Measurements from ENCODE around the gene TYSND1.
"Not testable (repeated sequence)": the region's sequence is repeated elsewhere in the genome, so short reads cannot be mapped to it uniquely, and the experiment has no call there.

TYSND1 gene

DNA sequence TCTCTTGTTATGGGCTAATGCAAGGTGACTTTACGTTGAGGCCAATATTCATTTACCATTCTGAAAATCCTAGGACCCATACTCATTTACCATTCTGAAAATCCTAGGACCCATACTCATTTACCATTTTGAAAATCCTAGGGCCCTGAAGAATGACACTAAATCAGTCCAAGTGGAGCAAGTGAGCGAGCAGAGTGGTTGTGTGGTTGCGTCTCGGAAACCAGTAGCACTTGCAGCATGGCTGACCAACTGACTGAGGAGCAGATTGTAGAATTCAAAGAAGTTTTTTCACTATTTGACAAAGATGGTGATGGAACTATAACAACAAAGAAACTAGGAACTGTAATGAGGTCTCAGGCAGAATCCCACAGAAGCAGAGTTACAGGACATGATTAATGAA is 16.9 kb upstream of the TYSND1 start:
- DNase-seq: no peak

DNA sequence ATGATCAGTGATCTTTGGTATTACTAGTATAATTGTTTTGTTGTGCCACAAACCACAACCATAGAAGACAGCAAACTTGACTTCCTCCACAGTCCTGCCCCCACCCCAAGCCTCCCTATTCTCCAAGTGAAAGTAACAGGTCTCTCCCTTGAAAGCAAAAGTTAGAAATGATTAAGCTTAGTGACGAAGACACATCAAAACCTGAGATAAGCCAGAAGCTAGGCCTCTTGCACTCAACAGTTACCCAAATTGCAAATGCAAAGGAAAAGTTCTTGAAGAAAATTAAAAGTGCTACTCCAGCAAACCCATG is 16.3 kb upstream of the TYSND1 start:
- DNase-seq: no peak

DNA sequence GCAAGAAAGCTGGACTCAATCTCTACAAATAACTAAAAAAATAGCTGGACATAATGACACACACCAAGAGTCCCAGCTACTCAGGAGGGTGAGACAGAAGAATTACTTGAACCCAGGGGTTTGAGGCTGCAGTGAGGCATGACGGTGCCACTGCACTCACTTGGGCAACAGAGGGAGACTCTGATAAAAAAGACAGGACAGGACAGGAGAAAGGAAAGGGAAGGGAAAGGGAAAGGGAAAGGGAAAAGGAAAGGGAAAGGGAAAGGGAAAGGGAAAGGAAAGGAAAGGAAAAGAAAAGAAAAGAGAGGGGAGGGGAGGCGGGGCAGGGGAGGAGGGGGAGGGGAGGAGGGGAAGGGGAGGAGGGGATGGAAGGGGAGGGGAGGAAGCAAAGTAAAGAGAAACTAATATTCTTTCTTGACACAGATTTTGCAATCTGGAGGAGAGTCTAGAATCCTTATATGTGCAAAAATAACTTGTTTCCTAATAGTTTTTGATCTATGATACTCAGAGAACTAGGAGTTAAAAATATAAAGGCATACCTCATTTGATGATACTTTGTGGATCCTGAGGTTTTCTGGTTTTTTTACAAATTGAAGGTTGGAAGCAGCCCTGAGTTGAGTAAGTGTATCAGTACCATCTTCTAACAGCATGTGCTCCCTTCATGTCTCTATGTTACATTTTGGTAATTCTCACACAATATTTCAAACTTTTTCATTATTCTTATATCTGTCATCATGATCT is 15.8 kb upstream of the TYSND1 start:
- DNase-seq: no peak

DNA sequence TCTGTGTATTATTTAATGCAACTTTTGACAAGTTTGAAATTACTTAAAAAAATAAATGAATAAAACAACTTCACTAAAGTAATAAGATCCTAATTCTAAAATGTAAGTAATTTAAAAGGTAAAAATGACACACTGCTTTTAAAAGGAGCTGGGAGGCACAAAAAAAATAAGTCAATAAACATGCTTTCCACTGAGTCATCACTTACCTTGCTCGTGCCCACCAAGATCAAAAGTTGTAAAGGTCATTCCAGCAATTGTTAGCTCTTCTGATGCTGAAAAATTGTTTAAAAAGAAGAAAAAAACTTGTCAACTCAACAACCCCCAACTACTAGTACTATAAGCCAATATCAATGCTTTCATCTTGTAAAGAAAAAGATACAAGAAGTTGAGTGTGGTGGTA is 14.3 kb upstream of the TYSND1 start:
- DNase-seq: no peak

DNA sequence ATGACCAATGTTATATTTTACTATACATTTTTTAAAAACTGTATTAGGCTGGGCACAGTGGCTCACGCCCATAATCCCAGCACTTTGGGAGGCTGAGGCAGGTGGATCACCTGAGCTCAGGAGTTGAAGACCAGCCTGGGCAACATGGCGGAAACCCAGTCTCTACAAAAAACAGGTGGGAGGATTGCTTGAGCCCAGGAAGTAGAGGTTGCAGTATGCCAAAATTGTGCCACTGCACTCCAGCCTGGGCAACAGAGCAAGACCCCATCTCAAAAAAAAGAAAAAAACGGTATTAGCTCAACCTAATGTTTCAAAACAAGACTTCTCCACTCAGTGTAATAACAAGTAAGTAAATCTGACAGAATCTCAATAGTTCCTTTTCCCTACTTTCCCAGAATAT is 12.9 kb upstream of the TYSND1 start:
- DNase-seq: not testable (repeated sequence)

DNA sequence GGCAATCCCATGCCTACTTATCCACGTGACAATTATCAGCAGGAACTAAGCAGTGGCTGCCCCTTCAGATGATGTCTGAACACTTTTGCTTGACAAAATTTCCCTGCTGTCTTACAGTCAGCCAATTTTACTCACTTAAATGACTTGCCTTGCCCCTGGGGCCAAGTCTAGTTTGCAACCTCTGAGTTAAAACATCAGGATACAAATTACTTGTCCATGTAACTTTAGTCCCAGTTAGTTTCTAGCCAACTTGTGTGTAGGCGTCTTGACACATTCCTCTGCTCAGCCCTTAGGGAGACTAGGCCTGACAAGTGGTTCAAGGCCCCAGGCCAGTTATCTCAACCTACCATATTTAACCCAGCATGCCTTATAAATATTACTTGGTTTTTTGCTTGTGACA is 11.6 kb upstream of the TYSND1 start:
- no peak for DNase-seq

DNA sequence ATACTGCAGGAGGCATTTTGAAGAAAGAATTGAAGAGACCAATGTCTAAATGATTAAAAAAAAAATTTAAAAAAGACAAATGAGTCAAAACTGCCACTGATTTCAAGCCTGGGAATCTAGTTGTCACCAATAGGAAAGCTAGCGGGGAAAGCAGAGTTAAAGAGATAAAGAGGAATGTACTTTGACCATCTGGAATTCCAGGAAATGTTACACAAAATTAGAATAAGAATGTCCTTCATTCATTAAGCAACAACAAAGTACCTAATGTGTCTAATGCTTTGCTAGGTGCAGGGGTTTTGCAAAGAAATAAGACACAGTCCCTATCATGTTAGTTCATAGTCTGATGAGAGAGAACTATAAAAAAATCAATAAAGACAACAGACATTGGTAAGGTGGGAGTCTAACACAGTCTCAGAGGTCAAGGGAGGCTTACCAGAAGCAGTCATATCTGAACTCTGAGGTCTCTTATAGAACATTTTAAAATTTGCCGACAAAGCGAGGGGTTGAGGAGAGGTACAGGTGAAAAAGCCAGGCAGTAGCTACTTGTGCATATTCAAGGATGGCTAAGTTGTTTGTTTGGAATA is 8.8 kb upstream of the TYSND1 start:
- no peak for DNase-seq

DNA sequence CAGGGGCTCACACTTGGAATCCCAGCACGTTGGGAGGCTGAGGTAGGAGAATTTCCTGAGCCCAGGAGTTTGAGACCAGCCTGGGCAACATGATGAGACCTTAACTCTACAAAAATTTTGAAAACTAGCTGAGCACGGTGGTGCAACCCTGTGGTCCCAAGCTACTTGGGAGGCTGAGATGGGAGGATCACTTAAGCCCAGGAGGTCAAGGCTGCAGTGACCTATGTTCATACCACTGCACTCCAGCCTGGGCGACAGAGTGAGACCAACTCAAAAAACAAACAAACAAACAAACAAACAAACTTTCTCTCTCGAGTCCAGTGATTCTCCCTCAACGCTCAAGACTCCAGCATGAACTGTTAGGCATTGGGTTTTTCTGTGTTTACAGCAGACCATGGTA is 2.0 kb upstream of the TYSND1 start:
- no peak for DNase-seq

DNA sequence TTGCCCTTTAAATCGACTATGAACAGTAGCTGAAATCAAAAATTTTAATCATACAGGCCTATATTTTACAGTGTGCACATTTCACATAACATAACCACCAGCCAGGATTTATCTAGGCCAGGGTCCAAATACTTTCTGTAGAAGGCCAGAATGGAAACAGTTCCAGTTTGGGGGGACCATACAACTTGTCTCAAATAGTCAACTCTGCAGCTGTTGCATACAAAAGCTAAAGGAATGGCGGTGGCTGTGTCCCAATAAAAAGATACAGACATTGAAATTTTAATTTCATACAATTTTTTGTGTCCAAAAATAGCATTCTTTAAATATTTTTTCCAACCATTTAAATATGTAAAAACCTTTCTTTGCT is 742 bp upstream of the TYSND1 start:
- DNase-seq: no peak

DNA sequence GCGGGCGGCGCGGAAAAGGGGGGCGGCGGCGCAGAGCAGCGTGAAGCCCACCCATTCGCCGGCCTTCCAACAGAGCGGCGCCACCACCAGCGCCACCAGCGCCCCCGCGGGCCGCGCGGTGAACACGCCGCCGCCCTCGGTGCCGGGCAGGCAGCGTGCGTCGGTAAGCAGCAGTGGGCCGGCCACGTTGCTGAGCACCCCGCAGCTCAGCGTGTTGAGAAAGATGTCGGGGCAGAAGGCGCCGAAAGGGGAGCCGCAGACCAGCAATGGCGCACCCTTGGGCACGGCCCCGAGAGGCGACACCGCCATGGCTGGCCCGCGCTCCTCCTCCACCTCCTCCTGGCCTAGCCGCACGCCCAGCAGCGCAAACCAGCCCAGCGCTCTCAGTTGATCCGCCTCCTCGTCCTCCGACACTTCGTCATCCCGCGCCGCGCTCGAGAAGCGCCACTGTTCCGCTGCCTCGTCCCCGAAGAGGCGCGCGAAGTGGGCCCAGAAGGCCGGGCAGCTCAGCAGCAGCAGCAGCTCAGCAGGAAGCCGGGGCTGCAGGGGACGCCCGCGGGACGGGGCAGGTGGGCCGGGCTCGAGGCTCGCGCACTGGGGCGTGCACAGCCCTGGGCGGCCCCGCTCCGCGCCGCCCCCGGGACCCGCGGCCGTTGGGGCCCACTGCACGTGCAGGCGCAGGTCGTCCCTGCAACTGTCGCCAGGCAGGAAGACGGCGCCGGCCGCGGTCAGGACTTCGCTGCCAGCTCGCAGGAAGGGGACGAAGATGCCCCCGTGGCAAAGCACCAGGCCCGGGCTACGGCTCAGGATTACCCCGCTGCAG is 623 bp downstream of the TYSND1 start:
- DNase-seq: peak; percentile 78

DNA sequence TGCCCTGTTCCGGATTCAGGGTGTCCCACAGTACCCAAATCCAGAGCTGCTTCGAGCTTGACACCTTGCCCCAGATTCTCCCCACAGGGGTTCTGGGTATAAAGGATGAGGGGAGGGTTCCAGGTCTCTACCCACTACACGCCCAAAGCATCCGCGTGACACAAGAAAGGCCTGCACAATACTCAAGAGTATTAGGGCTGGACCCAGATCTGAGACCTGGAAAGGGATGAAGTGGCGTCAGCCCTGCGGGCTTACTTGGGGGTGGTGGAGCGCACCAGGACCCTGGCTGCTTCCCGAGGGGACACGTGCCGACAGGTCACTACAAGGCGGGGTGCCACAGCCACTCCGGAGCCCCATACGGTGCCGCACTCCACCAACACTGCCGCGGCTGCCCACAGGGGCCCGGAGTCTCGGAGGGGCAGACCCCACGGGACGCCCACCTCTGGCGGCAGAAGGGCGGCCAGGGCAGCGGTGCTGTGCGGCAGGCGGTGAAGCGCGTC is 1.3 kb downstream of the TYSND1 start:
- DNase-seq: no peak

DNA sequence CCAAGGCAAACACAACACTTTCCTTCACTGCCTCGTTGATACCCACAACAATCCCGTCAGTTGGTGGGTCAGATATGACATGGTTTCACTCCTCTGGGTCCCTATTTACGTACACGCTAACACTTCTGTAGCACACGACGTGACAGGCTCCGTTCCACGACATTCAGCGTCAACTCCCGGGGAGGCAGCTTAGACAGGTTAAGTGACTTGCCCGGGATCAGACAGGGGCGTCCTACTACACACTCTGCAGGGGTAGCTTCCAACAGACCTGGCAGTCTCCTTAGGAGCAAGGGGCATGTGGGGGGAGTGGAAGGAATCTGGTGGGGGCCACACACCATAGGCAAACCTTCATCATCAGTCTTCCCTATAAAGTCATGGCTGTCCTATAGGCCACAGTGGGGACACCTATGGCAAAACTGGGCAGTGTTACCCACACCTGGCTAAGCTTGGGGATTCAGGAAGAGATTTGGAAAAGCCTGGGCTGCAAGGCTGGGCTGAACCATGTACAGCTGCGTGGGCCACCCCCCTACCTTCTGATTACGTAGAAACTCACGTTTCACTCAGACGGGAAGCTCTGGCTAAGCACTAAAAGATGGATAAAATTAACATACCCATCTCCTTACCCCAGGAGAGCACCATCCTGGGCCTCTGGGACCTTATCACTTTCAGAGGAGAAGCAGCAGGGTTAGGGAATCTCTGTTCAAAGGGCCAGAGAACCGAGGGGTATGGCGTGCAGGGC is 2.0 kb downstream of the TYSND1 start:
- DNase-seq: no peak

DNA sequence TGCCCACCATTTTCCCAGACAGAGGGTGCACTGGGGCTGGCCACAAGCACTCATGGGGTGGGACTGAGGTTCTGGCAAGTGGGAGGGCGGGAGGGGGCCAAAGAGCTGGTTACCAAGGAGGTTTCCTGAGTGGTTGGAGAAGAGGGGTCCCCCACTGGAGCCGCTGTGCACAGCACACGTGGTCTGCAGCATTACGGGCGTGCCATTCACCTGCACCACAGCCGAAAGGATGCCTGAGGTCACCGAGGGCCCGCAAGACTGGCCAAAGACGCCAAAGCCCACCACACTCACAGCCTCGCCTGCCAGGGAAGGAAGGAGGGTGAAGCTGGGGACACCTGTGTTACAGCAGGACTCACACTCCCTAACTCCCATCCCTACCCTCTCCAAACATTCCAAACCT is 3.9 kb downstream of the TYSND1 start:
- no peak for DNase-seq

DNA sequence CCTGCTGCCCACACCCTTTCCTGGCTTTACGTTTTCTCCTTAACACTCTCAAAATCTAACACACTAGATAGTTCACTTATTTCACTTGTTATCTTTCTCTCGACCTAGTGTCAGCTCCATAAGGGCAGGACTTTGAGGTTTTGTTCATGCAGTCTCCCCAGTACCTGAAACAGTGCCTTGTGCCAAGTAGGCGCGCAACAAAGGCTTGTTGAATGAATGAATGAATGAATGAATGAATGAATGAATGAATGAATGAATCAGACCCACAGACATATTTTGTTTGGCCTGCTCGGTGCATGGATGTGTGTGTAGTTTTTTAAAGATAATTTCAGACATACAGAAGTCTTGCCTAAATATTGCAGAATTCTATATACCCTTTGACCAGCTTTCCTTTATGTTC is 6.2 kb downstream of the TYSND1 start:
- DNase-seq: no peak

DNA sequence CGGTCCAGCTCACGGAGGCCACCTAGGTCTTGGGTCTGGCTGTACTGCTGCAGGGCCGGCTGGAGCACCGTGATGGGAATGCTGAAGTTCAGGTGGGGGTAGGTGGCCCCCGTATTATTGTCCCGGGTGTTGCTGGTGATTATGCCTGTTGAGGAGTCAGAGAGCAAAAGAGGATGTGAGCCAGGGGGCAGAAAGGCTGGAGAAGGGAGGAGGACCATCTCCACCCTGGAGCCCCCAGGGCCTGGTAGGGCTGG is 6.6 kb downstream of the TYSND1 start:
- DNase-seq: no peak

DNA sequence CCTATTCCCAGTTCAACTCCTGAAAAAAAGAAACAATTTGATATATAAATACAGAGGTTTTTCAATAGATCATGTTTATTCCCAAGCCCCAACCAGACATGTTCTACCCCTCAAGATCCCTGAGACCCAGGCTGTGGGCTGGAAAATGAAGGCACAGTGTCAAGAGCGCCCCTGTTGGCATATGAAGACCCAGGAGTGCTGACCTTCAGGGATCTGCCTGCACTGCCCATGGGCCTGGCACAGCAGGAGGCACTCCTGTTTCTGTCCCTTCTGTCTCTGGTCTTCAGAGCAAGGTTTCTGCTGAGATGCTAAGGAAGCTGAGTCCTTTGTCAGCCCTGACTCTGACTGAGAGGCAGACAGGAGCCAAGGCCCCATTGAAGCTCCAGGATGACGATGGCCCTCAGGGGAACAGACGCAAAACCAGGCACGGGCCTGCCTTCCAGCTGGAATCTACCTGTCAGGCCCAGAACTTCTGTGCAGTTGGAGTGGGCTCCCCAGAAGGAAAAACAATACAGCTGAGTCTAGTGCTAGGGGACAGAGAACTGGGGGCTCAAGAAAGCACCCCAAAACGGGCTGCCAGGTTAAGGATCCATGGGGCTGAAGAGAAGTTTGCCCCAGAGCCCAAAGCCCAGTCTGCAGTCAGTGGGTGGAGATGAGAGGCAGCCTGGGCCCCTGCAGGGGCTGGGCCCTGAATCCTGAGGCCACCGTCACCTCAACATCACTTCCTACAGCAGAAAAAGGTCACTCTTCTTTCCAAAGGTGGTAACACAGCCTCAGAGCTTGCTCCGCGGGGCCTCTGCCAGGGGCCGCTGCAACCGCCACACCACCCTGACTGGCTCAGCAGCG is 7.1 kb downstream of the TYSND1 start:
- DNase-seq: no peak

DNA sequence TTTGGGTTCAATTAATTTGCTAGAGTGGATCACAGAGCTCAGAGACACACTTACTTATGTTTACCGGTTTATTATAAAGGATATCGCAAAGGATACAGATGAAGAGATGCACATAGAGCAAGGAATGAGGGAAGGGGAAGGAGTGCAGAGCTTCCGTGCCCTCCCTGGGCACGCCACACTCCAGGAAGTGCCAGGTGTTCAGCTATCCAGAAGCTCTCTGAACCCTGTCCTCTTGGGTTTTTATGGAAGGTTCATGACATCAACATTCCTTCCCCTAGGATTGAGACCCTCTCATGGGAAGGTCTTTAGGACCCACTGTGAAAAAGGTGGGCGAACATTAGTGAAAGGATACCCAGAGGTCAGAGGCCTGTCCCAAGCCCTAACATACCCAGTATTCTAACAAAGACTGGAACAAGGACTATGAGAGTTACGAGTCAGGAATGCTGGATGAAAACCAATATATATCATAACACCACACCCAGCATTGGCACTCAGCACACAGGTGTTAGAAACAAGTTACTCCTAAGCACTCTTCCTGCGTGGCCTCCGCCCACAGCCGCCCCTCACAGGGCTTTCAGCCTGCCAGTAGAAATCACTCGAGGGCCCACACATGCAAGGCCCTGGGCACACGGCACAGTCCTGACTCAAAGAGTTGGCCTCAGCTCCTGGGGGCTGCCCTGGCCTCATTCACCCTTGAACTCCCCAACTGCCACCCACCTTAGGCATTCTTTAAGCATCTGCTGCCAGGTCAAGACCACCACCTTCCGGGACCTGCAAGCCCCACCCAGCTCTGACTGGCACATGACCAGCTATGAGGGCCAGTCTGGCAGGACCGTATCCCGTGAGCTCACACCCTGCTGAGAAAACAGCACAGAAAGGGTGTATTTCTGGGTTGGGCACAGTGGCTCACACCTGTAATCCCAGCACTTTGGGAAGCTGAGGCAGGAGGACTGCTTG is 8.3 kb downstream of the TYSND1 start:
- no peak for DNase-seq

DNA sequence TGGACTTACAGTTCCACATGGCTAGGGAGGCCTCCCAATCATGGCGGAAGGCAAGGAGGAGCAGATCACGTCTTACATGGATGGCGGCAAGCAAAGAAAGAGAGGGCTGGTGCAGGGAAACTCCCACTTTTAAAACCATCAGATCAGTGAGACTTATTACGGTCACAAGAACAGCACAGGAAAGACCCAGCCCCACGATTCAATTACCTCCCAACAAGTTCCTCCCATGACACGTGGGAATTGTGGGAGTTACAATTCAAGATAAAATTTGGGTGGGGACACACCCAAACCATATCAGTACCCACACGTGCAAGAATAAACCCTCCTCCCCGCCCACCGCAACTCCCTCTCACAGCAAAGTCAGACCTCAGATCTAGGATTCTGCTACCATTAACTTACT is 9.4 kb downstream of the TYSND1 start:
- no peak for DNase-seq

DNA sequence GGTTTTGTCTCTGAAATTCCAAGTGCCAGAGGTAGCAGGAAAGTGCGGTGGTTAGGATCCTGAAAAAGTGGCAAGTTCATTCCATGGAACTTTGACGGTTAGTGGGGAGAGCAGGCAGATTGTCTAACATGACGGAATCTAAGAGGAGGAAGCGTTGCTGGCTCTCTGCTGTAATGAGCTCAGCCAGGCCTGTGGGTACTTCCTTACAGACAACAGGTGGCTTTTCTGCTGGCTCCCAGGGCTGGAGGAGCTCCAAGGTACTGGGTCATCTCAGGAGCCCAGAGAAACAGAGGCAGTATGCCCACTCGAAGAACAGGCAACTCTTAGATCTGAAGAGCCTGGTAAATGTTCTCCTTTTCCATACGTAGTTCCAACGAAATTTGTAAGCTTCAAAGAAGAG is 10.8 kb downstream of the TYSND1 start:
- no peak for DNase-seq

DNA sequence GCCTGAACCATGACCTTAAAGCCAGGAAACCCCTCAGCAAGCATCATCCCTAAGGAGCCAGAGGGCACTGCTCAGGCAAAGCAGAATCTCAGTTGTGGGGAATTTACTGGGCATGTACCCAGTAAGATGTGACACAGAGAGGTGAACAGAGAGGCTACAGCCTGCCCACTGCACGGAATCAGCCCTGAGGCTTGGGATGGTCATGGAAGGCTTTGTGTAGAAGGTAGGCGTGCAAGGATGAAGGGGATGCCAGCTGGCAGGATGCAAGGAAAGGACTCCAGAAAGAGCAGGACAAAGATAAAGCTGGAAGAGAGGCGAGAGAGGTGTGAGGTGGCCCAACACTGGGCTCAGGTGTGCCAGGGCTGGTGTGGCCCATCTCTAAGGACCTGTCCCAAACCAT is 11.5 kb downstream of the TYSND1 start:
- DNase-seq: no peak
